ENCODE results near the gene DRAXIN.

DNA sequence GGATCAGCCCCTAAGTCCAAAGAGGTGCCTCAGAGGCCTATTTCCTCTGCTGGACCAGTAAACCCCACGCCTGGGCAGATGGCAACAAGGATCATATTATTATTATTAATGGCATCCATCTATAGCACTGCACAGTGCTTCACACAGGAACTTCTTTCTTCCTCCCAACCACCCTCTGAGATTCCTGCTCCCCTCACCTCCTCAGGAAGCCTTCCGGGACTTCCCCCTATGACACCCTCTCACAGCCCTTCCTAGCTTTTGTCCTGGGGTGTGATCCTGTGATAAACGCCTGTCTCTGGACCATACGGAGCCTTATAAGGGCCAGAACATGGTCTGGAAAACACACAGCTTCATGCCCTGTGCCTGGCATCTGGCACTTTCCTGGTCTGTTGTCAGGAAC is 40.5 kb upstream of the DRAXIN start:
- TF ChIP-seq EP300 (IDR thresholded peaks at IDR 0.05; ENCODE audit: borderline replicate concordance) (no peak), CREB1 (IDR thresholded peaks at IDR 0.05; ENCODE audit: low read depth) (no peak), RAD21 (IDR thresholded peaks at IDR 0.05; ENCODE audit: low read depth) (no peak), CEBPB (IDR thresholded peaks at IDR 0.05) (no peak)
- TF ChIP-seq, protein P1, sequence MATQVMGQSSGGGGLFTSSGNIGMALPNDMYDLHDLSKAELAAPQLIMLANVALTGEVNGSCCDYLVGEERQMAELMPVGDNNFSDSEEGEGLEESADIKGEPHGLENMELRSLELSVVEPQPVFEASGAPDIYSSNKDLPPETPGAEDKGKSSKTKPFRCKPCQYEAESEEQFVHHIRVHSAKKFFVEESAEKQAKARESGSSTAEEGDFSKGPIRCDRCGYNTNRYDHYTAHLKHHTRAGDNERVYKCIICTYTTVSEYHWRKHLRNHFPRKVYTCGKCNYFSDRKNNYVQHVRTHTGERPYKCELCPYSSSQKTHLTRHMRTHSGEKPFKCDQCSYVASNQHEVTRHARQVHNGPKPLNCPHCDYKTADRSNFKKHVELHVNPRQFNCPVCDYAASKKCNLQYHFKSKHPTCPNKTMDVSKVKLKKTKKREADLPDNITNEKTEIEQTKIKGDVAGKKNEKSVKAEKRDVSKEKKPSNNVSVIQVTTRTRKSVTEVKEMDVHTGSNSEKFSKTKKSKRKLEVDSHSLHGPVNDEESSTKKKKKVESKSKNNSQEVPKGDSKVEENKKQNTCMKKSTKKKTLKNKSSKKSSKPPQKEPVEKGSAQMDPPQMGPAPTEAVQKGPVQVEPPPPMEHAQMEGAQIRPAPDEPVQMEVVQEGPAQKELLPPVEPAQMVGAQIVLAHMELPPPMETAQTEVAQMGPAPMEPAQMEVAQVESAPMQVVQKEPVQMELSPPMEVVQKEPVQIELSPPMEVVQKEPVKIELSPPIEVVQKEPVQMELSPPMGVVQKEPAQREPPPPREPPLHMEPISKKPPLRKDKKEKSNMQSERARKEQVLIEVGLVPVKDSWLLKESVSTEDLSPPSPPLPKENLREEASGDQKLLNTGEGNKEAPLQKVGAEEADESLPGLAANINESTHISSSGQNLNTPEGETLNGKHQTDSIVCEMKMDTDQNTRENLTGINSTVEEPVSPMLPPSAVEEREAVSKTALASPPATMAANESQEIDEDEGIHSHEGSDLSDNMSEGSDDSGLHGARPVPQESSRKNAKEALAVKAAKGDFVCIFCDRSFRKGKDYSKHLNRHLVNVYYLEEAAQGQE (IDR thresholded peaks at IDR 0.05; ENCODE audit: low read depth), result no peak

Measured in Ishikawa (cell line).